ENCODE data around the gene WDR93.

Gene WDR93

DNA sequence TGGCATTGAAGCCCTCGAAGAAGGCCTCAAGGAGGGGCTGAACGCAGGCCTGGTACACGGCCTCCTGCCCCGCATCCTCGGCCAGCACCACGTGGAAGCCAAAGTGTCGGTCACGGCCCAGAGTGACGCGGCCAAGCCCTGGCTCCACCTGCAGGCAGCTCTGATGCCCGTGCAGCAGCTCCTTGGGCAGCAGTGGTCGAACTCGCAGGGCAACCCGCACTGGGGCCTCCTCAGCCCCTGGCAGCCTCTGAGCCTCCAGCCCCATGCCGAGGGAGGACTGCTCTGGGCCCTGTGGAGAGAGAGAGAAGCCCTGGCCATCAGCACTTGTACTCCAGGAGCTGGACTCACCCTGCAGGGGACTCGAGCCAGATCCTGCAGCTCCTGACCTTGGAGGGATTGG is 37.9 kb upstream of the WDR93 start:
- TF ChIP-seq POLR2A (IDR thresholded peaks at IDR 0.05; ENCODE audit: low read depth, low read length) (no peak), TAF1 (IDR thresholded peaks at IDR 0.05; ENCODE audit: borderline replicate concordance, low read depth, low read length) (no peak), POLR2AphosphoS5 (IDR thresholded peaks at IDR 0.05; ENCODE audit: low read depth, low read length) (no peak)
- FAIRE-seq = no peak
- DNase-seq (ENCODE audit: insufficient read length) = no peak

DNA sequence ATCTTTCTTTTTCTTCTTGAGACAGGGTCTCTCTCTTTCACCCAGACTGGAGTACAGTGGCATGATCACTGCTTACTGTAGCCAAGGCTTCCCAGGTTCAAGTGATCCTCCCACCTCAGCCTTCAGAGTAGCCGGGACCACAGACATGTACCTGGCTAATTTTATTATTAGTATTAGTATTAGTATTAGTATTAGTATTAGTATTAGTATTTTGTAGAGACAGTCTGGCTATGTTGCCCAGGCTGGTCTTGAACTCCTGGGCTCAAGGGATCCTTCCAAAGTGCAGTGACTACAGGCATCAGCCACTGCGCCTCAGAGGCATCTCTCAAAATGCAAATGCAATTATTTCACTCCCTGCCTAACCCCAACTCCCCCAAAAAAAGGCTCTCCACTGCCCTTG is 37.0 kb upstream of the WDR93 start:
- DNase-seq (ENCODE audit: insufficient read length) (no peak), FAIRE-seq (no peak)
- TF ChIP-seq POLR2AphosphoS5 (IDR thresholded peaks at IDR 0.05; ENCODE audit: low read depth, low read length) = no peak
- no peak for TF ChIP-seq TAF1 (IDR thresholded peaks at IDR 0.05; ENCODE audit: borderline replicate concordance, low read depth, low read length)
- no peak for TF ChIP-seq POLR2A (IDR thresholded peaks at IDR 0.05; ENCODE audit: low read depth, low read length)

DNA sequence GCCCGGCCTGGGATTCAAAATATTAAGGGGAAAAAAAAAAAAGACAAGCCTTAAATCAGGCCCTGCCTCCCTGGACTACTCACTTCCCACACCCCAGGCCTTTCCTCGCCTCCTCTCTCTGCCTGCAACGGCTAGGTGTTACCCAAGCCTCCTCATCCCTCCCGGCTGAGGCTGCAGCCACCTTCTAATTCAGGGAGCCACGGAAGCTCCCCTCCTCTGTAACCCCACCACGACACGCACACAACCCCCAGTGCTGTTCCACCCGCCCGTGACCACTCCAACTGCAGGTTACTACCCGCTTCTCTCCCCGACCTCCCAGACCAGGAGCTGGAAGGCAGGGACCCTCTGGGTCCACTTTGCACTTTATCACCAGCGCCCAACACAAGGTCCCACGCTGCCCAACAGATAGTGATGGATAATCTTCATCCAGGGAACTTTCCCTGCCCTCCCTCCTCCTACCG is 36.3 kb upstream of the WDR93 start:
- no peak for FAIRE-seq

DNA sequence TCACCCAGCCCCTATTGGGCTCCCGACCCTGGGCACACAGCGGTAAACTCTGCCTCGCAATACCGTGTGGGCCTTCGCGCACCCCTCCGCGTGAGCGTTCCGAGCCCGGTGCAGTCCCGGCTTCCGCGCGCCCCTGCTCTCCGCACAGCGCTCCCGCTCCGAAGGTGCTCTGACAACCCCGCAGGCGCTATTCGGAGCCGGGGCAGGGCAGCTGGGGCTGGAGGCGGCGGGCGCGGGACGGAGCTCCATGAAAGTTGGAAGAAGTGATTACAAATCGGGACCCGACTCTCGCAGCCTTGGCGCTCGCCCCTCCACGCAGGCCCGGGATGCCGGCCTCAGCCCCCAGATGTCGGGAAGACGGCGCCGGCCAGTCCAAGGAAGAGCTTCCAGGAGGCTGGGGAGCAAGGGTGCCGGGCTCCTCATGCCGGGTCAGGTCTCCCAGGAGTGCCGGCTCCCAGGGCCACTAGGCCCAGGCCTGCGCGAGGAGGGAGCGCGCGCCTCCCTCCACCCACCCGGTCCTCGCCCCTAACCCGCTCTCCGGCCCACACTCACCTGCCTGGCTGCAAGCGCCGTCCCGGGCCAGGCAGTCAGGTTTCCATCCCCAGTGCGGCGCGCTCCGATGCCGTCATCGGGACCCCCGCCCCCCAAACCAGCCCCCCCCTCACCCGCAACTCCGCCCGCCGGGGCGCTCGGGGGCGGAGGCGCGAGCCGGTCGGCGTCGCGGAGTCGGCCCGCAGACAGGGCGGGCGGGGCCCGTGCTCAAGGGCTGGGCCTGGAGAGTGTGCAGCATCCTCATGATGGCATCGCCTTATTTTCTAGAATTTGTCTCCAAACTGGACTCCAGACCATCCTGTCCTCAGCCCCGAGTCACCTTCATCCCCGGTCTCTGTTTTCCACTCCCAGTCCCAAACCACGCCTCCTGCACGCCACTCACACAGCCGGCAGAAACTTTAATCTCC is 35.5 kb upstream of the WDR93 start, which contains the start of gene KIF7:
Gene KIF7 (minus strand): TSS at position 621 of the 959 bp plus-strand sequence. CDS start 2,537 bp downstream, outside the sequence.
- TF ChIP-seq TAF1 (IDR thresholded peaks at IDR 0.05; ENCODE audit: borderline replicate concordance, low read depth, low read length) (no peak), POLR2AphosphoS5 (IDR thresholded peaks at IDR 0.05; ENCODE audit: low read depth, low read length) (no peak), POLR2A (IDR thresholded peaks at IDR 0.05; ENCODE audit: low read depth, low read length) (no peak)
- DNase-seq (ENCODE audit: insufficient read length) = no peak
- FAIRE-seq = no peak

More for the DNA sequence above, 36.3 kb upstream of the WDR93 start:
- no peak for DNase-seq (ENCODE audit: insufficient read length)
- TF ChIP-seq POLR2AphosphoS5 (IDR thresholded peaks at IDR 0.05; ENCODE audit: low read depth, low read length) (no peak), POLR2A (IDR thresholded peaks at IDR 0.05; ENCODE audit: low read depth, low read length) (no peak), TAF1 (IDR thresholded peaks at IDR 0.05; ENCODE audit: borderline replicate concordance, low read depth, low read length) (no peak)

DNA sequence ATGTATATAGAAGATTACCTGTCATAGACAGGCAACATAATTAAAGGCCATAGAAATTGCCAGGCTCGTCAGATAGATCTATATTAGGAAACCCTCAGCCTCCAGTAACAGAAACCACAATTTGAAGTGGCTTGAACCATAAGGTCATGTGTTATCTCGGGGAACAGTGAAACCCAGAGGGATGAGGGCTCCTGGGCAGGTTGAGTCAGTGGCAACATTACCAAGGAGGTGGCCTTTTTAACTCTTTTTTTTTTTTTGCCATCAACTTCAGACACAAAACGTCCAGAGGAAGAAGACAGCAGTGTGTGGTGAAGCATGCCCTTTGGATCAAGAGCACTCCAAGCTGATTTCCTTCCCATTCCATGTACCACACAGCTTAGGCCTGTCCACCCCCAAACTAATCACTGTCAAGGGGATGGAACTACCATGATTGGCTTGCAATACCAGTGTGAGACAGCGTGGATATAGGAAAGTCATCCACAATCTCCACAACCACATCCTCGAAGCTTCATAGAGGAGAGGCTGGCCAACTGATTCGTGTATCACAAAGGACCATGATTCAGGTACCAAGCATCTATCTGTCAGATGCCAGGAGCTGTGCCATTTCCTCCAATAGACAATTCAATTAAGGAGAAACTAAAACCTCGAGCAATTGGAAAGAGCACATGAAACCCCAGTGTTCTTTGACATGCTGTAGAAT is 34.3 kb upstream of the WDR93 start:
- DNase-seq (ENCODE audit: insufficient read length) (no peak), FAIRE-seq (no peak)
- no peak for TF ChIP-seq POLR2AphosphoS5 (IDR thresholded peaks at IDR 0.05; ENCODE audit: low read depth, low read length)
- TF ChIP-seq TAF1 (IDR thresholded peaks at IDR 0.05; ENCODE audit: borderline replicate concordance, low read depth, low read length) = no peak
- TF ChIP-seq POLR2A (IDR thresholded peaks at IDR 0.05; ENCODE audit: low read depth, low read length) = no peak

DNA sequence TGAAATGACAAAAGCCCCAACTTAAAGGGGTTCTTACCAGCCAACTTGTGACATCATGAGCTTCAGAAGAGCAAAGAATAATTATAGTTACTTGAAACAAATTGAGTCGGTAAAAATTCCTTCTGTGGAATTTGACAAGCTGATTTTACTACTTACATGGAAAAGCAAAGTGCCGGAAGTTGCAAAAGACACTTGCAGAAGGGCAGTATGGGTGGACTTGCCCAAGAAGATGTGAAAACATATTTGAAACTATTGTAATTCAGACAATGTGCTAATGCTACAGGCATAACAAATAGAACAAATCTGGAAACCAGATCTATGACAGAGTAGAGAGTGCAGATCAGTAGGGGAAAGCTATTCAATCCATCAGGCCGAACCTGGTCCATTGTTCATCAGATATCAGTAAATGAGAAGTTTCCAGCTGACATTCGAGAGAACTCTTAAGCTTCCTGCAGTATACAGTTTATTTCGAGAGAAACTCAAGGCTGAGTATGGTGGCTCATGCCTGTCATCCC is 32.9 kb upstream of the WDR93 start:
- DNase-seq (ENCODE audit: insufficient read length) (no peak), FAIRE-seq (no peak)
- TF ChIP-seq POLR2AphosphoS5 (IDR thresholded peaks at IDR 0.05; ENCODE audit: low read depth, low read length) = no peak
- no peak for TF ChIP-seq POLR2A (IDR thresholded peaks at IDR 0.05; ENCODE audit: low read depth, low read length)
- no peak for TF ChIP-seq TAF1 (IDR thresholded peaks at IDR 0.05; ENCODE audit: borderline replicate concordance, low read depth, low read length)

DNA sequence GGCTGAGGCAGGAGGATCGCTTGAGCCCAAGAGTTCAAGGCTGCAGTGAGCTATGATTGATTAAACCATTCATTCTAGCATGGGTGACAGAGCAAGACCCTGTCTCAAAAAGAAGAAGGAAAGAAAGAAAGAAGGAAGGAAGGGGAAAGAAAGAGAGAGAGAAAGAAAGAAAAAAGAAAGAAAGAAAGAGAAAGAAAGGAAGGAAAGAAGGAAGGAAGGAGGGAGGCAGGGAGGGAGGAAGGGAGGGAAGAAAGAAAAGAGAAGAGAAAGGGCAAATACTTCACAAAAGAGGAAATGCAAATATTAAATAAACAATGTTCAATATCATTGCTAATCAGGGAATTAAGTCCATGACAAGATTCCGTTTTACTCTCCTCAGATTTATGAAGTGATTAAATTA is 31.3 kb upstream of the WDR93 start:
- FAIRE-seq (no peak), DNase-seq (ENCODE audit: insufficient read length) (no peak)
- TF ChIP-seq POLR2A (IDR thresholded peaks at IDR 0.05; ENCODE audit: low read depth, low read length) = no peak
- no peak for TF ChIP-seq POLR2AphosphoS5 (IDR thresholded peaks at IDR 0.05; ENCODE audit: low read depth, low read length)
- no peak for TF ChIP-seq TAF1 (IDR thresholded peaks at IDR 0.05; ENCODE audit: borderline replicate concordance, low read depth, low read length)

DNA sequence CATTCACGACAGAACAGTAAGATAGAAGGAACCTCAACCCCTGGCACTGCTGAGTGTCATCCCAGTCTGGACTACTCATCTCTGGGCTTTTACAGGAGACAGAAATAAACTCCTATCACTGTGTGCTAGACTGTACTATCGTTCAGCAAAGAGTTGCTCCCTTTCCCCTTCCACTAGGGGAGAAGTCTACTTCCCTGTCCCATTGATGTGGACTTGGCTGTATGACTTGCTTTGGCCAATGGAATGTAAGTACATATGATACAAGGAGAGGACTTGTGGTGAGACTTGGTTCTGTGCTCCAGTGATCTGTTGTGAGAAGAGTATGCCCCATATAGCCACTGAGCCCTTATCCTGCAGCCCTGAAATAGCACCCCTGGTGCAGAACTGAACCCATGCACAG is 30.1 kb upstream of the WDR93 start:
- DNase-seq (ENCODE audit: insufficient read length) (no peak), FAIRE-seq (no peak)
- TF ChIP-seq POLR2A (IDR thresholded peaks at IDR 0.05; ENCODE audit: low read depth, low read length) = no peak
- TF ChIP-seq POLR2AphosphoS5 (IDR thresholded peaks at IDR 0.05; ENCODE audit: low read depth, low read length) = no peak
- no peak for TF ChIP-seq TAF1 (IDR thresholded peaks at IDR 0.05; ENCODE audit: borderline replicate concordance, low read depth, low read length)

DNA sequence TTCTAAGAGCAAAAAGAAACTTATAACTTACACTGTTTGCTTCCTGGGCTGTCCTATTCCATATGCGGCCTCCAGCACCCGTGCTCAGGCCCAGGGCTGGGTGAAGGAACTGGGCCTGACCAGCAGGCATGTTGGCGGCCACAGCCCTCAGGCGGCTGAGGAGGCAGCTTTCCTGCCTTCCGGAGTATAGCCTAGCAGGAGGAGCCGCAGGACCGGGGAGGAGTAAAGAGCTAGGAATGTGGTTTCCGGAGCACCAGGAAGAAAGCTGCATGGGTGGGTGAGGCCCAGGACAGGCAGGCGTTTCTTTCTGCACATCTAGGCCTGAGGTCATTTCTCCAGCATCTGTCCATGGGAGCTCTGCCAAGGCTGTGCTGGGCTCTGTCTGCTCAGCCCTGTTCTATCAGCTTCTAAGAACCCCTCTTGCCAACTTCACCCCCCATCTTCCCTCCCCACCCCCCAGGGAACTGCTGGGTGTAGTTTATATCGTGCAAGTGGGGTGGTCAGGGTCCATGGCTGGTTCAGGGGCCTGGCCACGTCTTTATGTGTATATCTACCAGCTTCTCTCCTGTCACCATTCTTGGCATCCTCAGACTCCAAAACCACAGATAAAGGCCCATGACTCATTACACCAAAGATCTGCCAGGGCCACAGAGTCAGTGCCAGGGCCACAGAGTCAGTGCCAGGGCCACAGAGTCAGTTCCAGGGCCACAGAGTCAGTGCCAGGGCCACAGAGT is 27.6 kb upstream of the WDR93 start:
- no peak for DNase-seq (ENCODE audit: insufficient read length)
- TF ChIP-seq POLR2AphosphoS5 (IDR thresholded peaks at IDR 0.05; ENCODE audit: low read depth, low read length) = no peak
- no peak for TF ChIP-seq TAF1 (IDR thresholded peaks at IDR 0.05; ENCODE audit: borderline replicate concordance, low read depth, low read length)
- no peak for TF ChIP-seq POLR2A (IDR thresholded peaks at IDR 0.05; ENCODE audit: low read depth, low read length)
- FAIRE-seq = no peak

DNA sequence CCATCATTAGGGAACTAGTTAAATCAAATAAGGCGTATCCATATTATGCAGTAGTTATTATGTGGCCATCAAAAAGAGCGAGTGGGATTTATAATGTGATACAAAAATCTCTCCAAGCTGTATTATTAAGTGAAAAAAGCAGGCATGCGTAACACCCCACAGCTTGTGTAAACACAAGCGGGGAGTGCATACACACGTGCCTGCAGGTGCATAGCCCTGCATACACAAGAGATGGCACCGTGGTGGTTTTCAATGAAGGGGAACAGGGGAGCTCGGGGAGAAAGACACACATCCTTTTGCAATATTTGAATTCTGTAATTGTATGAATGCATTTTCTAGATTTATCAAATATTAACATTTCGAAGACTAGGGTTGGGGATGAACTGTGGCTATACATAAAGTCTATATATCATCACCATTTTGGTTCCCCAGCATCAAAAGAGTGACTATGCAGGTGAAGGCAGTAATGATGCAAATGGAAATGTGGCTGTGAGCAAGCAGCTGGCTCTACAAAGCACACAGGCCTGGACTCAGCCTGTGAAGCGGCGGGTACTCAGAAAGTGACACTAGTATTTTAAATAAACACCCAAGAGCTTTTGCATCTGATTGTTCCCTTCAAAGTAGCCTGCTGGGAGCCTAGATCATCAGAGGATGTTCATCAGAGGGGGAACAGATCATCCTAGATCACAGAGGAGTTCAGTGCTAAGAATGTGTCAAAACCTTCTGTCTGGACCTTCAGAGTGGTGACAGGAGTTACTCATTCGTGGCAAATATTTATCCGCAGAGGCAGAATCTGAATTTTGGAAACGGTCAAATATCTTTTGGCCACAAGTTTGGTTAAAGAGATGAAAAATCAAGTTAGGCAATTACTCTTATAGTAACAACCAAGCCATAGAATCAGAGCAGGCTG is 25.9 kb upstream of the WDR93 start:
- DNase-seq (ENCODE audit: insufficient read length) (no peak), FAIRE-seq (no peak)
- no peak for TF ChIP-seq POLR2AphosphoS5 (IDR thresholded peaks at IDR 0.05; ENCODE audit: low read depth, low read length)
- no peak for TF ChIP-seq POLR2A (IDR thresholded peaks at IDR 0.05; ENCODE audit: low read depth, low read length)
- TF ChIP-seq TAF1 (IDR thresholded peaks at IDR 0.05; ENCODE audit: borderline replicate concordance, low read depth, low read length) = no peak
